SK-N-SH treated with all-trans-retinoic acid at 6 μM for 48 hours (cell line): Measurements from ENCODE around the gene CDK5RAP2.

Experiments used
- ATAC-seq: fragments of 200-7000 bp; cut with Tn5 transposase; 3 replicates; pipeline ENCODE4 v1.9.1; 2020; ENCODE audit warnings: mild to moderate bottlenecking, moderate library complexity
- ARNTL ChIP-seq: fragments of 450-650 bp; formaldehyde crosslinking; IDR thresholded peaks from 2 replicates; pipeline ENCODE4 v1.5.0; 2020; ENCODE audit warnings: low read depth, mild to moderate bottlenecking, moderate library complexity, borderline replicate concordance
- BACH2 ChIP-seq: fragments of 250-450 bp; sonication (Bioruptor Pico); IDR thresholded peaks from 2 replicates; pipeline ENCODE4 v1.9.0; 2021; ENCODE audit warnings: mild to moderate bottlenecking, borderline replicate concordance
- CSDC2 ChIP-seq: fragments of 250-450 bp; sonication (Bioruptor Pico); IDR thresholded peaks from 2 replicates; pipeline ENCODE4 v1.5.0; 2020; ENCODE audit warnings: mild to moderate bottlenecking, moderate library complexity
- CSRNP3 ChIP-seq: fragments of 250-450 bp; sonication (Bioruptor Pico); IDR thresholded peaks from 2 replicates; pipeline ENCODE4 v1.5.1; 2021; ENCODE audit warnings: mild to moderate bottlenecking, moderate library complexity
- ESRRG ChIP-seq: fragments of 250-450 bp; sonication (Bioruptor Pico); IDR thresholded peaks from 2 replicates; pipeline ENCODE4 v1.6.1; 2021; ENCODE audit warnings: mild to moderate bottlenecking
- GLIS3 ChIP-seq: fragments of 250-450 bp; sonication (Bioruptor Pico); IDR thresholded peaks from 2 replicates; pipeline ENCODE4 v1.5.0; 2020; ENCODE audit warnings: mild to moderate bottlenecking, moderate library complexity
- ISL1 ChIP-seq: fragments of 250-450 bp; sonication (Bioruptor Pico); IDR thresholded peaks from 2 replicates; pipeline ENCODE4 v2.1.2; 2022; ENCODE audit warnings: mild to moderate bottlenecking, moderate library complexity
- OSR1 ChIP-seq: fragments of 250-450 bp; sonication (Bioruptor Pico); IDR thresholded peaks from 2 replicates; pipeline ENCODE4 v1.8.0; 2022; ENCODE audit warnings: moderate library complexity, mild to moderate bottlenecking, inconsistent platforms
- PATZ1 ChIP-seq: fragments of 250-450 bp; sonication (Bioruptor Pico); IDR thresholded peaks from 2 replicates; pipeline ENCODE4 v1.8.0; 2020; ENCODE audit warnings: mild to moderate bottlenecking, moderate library complexity, borderline replicate concordance
- POU6F1 ChIP-seq: fragments of 250-450 bp; sonication (Bioruptor Pico); IDR thresholded peaks from 2 replicates; pipeline ENCODE4 v1.8.0; 2021; ENCODE audit warnings: low read depth, mild to moderate bottlenecking, moderate library complexity, borderline replicate concordance
- RARB ChIP-seq: fragments of 250-450 bp; sonication (Bioruptor Pico); IDR thresholded peaks from 2 replicates; pipeline ENCODE4 v1.8.0; 2021; ENCODE audit warnings: mild to moderate bottlenecking, moderate library complexity
- SNAI2 ChIP-seq: fragments of 250-450 bp; sonication (Bioruptor Pico); IDR thresholded peaks from 2 replicates; pipeline ENCODE4 v1.5.0; 2020; ENCODE audit warnings: mild to moderate bottlenecking, moderate library complexity
- TCF4 ChIP-seq: fragments of 250-450 bp; sonication (Bioruptor Pico); IDR thresholded peaks from 2 replicates; pipeline ENCODE4 v1.8.0; 2021; ENCODE audit warnings: mild to moderate bottlenecking, moderate library complexity, borderline replicate concordance
- TOX ChIP-seq: fragments of 250-450 bp; sonication (Bioruptor Pico); IDR thresholded peaks from 2 replicates; pipeline ENCODE4 v1.8.0; 2021; ENCODE audit warnings: mild to moderate bottlenecking, moderate library complexity, borderline replicate concordance
- ZC3H10 ChIP-seq: fragments of 250-450 bp; sonication (Bioruptor Pico); IDR thresholded peaks from 2 replicates; pipeline ENCODE4 v1.5.1; 2021; ENCODE audit warnings: mild to moderate bottlenecking, moderate library complexity
- ZFP3 ChIP-seq: fragments of 250-450 bp; sonication (Bioruptor Pico); IDR thresholded peaks from 2 replicates; pipeline ENCODE4 v1.5.0; 2020; ENCODE audit warnings: mild to moderate bottlenecking, moderate library complexity
- ZFP30 ChIP-seq: fragments of 450-650 bp; formaldehyde crosslinking; IDR thresholded peaks from 2 replicates; pipeline ENCODE4 v1.5.0; 2022; ENCODE audit warnings: mild to moderate bottlenecking, moderate library complexity
- ZNF565 ChIP-seq: fragments of 450-650 bp; formaldehyde crosslinking; conservative IDR thresholded peaks from 2 replicates; pipeline ENCODE4 v1.5.0; 2020; ENCODE audit warnings: low read depth, mild to moderate bottlenecking, moderate library complexity
- ZNF70 ChIP-seq: fragments of 450-650 bp; formaldehyde crosslinking; IDR thresholded peaks from 2 replicates; pipeline ENCODE4 v1.5.0; 2020; ENCODE audit warnings: mild to moderate bottlenecking, moderate library complexity
- ZNF8 ChIP-seq: fragments of 450-650 bp; formaldehyde crosslinking; IDR thresholded peaks from 2 replicates; pipeline ENCODE4 v1.5.0; 2020; ENCODE audit warnings: mild to moderate bottlenecking, moderate library complexity
- TF ChIP-seq, protein P1 (sequence below): fragments of 250-450 bp; sonication (Bioruptor Pico); IDR thresholded peaks from 2 replicates; pipeline ENCODE4 v1.5.1; 2020; ENCODE audit warnings: low read depth, mild to moderate bottlenecking, moderate library complexity
- TF ChIP-seq, protein P2 (sequence below): fragments of 250-450 bp; sonication (Bioruptor Pico); IDR thresholded peaks from 2 replicates; pipeline ENCODE4 v1.5.0; 2020; ENCODE audit warnings: mild to moderate bottlenecking, moderate library complexity

CDK5RAP2 gene

GRCh38 chr9:120362446-120362845 is 217.5 kb downstream of the CDK5RAP2 start (continued):
- TF ChIP-seq, protein P1, sequence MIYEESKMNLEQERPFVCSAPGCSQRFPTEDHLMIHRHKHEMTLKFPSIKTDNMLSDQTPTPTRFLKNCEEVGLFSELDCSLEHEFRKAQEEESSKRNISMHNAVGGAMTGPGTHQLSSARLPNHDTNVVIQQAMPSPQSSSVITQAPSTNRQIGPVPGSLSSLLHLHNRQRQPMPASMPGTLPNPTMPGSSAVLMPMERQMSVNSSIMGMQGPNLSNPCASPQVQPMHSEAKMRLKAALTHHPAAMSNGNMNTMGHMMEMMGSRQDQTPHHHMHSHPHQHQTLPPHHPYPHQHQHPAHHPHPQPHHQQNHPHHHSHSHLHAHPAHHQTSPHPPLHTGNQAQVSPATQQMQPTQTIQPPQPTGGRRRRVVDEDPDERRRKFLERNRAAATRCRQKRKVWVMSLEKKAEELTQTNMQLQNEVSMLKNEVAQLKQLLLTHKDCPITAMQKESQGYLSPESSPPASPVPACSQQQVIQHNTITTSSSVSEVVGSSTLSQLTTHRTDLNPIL = no peak
- TF ChIP-seq TOX (CRISPR knock-in tag) (no peak), TCF4 (no peak), ZNF565 (CRISPR knock-in tag) (no peak)

GRCh38 chr9:120361551-120361950 is 218.4 kb downstream of the CDK5RAP2 start:
- TF ChIP-seq ISL1 (CRISPR knock-in tag) (no peak), RARB (no peak), ESRRG (CRISPR knock-in tag) (no peak), POU6F1 (CRISPR knock-in tag) (no peak), TOX (CRISPR knock-in tag) (no peak), ZNF8 (CRISPR knock-in tag) (no peak), ZFP30 (CRISPR knock-in tag) (no peak), TCF4 (no peak), ZC3H10 (CRISPR knock-in tag) (no peak), PATZ1 (no peak), CSRNP3 (CRISPR knock-in tag) (no peak), BACH2 (CRISPR knock-in tag) (no peak), CSDC2 (CRISPR knock-in tag) (no peak), ARNTL (CRISPR knock-in tag) (no peak), OSR1 (no peak), ZFP3 (CRISPR knock-in tag) (no peak), GLIS3 (no peak)
- TF ChIP-seq, protein P2, sequence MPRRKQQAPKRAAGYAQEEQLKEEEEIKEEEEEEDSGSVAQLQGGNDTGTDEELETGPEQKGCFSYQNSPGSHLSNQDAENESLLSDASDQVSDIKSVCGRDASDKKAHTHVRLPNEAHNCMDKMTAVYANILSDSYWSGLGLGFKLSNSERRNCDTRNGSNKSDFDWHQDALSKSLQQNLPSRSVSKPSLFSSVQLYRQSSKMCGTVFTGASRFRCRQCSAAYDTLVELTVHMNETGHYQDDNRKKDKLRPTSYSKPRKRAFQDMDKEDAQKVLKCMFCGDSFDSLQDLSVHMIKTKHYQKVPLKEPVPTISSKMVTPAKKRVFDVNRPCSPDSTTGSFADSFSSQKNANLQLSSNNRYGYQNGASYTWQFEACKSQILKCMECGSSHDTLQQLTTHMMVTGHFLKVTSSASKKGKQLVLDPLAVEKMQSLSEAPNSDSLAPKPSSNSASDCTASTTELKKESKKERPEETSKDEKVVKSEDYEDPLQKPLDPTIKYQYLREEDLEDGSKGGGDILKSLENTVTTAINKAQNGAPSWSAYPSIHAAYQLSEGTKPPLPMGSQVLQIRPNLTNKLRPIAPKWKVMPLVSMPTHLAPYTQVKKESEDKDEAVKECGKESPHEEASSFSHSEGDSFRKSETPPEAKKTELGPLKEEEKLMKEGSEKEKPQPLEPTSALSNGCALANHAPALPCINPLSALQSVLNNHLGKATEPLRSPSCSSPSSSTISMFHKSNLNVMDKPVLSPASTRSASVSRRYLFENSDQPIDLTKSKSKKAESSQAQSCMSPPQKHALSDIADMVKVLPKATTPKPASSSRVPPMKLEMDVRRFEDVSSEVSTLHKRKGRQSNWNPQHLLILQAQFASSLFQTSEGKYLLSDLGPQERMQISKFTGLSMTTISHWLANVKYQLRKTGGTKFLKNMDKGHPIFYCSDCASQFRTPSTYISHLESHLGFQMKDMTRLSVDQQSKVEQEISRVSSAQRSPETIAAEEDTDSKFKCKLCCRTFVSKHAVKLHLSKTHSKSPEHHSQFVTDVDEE (CRISPR knock-in tag) = no peak
- no peak for ATAC-seq

DNA sequence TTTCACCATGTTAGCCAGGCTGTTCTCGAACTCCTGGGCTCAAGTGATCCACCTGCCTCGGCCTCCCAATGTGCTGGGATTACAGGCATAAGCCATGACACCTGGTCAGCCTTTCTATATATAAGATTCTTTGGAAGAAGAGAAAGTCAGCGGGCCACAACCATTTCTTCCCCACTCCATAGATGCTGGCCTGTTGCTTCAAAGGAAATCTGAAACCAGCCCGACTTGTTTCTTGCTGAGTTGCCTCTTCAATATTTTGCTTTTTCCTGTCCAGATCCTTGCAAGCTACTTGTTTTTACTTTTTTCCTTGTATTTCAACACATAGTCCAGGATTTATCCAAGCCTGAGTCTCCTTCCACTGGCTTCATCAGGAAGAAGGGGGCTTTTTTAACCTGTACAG is 219.5 kb downstream of the CDK5RAP2 start:
- no peak for TF ChIP-seq SNAI2
- TF ChIP-seq POU6F1 (CRISPR knock-in tag) = no peak
- no peak for TF ChIP-seq TCF4
- no peak for TF ChIP-seq ESRRG (CRISPR knock-in tag)
- no peak for TF ChIP-seq PATZ1
- TF ChIP-seq GLIS3 = no peak
- no peak for TF ChIP-seq ZC3H10 (CRISPR knock-in tag)
- TF ChIP-seq ZNF70 (CRISPR knock-in tag) = no peak
- TF ChIP-seq OSR1 = no peak
- no peak for TF ChIP-seq ZFP30 (CRISPR knock-in tag)
- TF ChIP-seq CSRNP3 (CRISPR knock-in tag) = no peak
- TF ChIP-seq CSDC2 (CRISPR knock-in tag) = no peak
- TF ChIP-seq RARB = no peak
- no peak for TF ChIP-seq ARNTL (CRISPR knock-in tag)
- TF ChIP-seq TOX (CRISPR knock-in tag) = no peak
- no peak for ATAC-seq
